SK-N-SH treated with all-trans-retinoic acid at 6 μM for 48 hours (cell line): ENCODE measurements around the gene SLC4A5.

Source experiments
- ARNTL ChIP-seq: fragments of 450-650 bp; formaldehyde crosslinking; IDR thresholded peaks from 2 replicates; pipeline ENCODE4 v1.5.0; 2020; ENCODE audit warnings: low read depth, mild to moderate bottlenecking, moderate library complexity, borderline replicate concordance
- BACH2 ChIP-seq: fragments of 250-450 bp; sonication (Bioruptor Pico); IDR thresholded peaks from 2 replicates; pipeline ENCODE4 v1.9.0; 2021; ENCODE audit warnings: mild to moderate bottlenecking, borderline replicate concordance
- CREB5 ChIP-seq: fragments of 250-450 bp; sonication (Bioruptor Pico); IDR thresholded peaks from 2 replicates; pipeline ENCODE4 v1.5.1; 2020; ENCODE audit warnings: low read depth, mild to moderate bottlenecking, moderate library complexity
- CSDC2 ChIP-seq: fragments of 250-450 bp; sonication (Bioruptor Pico); IDR thresholded peaks from 2 replicates; pipeline ENCODE4 v1.5.0; 2020; ENCODE audit warnings: mild to moderate bottlenecking, moderate library complexity
- ESRRG ChIP-seq: fragments of 250-450 bp; sonication (Bioruptor Pico); IDR thresholded peaks from 2 replicates; pipeline ENCODE4 v1.6.1; 2021; ENCODE audit warnings: mild to moderate bottlenecking
- ISL1 ChIP-seq: fragments of 250-450 bp; sonication (Bioruptor Pico); IDR thresholded peaks from 2 replicates; pipeline ENCODE4 v2.1.2; 2022; ENCODE audit warnings: mild to moderate bottlenecking, moderate library complexity
- PATZ1 ChIP-seq: fragments of 250-450 bp; sonication (Bioruptor Pico); IDR thresholded peaks from 2 replicates; pipeline ENCODE4 v1.8.0; 2020; ENCODE audit warnings: mild to moderate bottlenecking, moderate library complexity, borderline replicate concordance
- RARB ChIP-seq: fragments of 250-450 bp; sonication (Bioruptor Pico); IDR thresholded peaks from 2 replicates; pipeline ENCODE4 v1.8.0; 2021; ENCODE audit warnings: mild to moderate bottlenecking, moderate library complexity
- TOX ChIP-seq: fragments of 250-450 bp; sonication (Bioruptor Pico); IDR thresholded peaks from 2 replicates; pipeline ENCODE4 v1.8.0; 2021; ENCODE audit warnings: mild to moderate bottlenecking, moderate library complexity, borderline replicate concordance
- ZC3H10 ChIP-seq: fragments of 250-450 bp; sonication (Bioruptor Pico); IDR thresholded peaks from 2 replicates; pipeline ENCODE4 v1.5.1; 2021; ENCODE audit warnings: mild to moderate bottlenecking, moderate library complexity
- ZFP3 ChIP-seq: fragments of 250-450 bp; sonication (Bioruptor Pico); IDR thresholded peaks from 2 replicates; pipeline ENCODE4 v1.5.0; 2020; ENCODE audit warnings: mild to moderate bottlenecking, moderate library complexity
- ZFP30 ChIP-seq: fragments of 450-650 bp; formaldehyde crosslinking; IDR thresholded peaks from 2 replicates; pipeline ENCODE4 v1.5.0; 2022; ENCODE audit warnings: mild to moderate bottlenecking, moderate library complexity
- ZNF565 ChIP-seq: fragments of 450-650 bp; formaldehyde crosslinking; conservative IDR thresholded peaks from 2 replicates; pipeline ENCODE4 v1.5.0; 2020; ENCODE audit warnings: low read depth, mild to moderate bottlenecking, moderate library complexity
- ZNF8 ChIP-seq: fragments of 450-650 bp; formaldehyde crosslinking; IDR thresholded peaks from 2 replicates; pipeline ENCODE4 v1.5.0; 2020; ENCODE audit warnings: mild to moderate bottlenecking, moderate library complexity

- TF ChIP-seq PATZ1 (no peak), RARB (CRISPR knock-in tag) (no peak), CSDC2 (CRISPR knock-in tag) (no peak), ESRRG (no peak), ZNF8 (no peak), CREB5 (CRISPR knock-in tag) (no peak), ZC3H10 (CRISPR knock-in tag) (no peak), ZFP3 (CRISPR knock-in tag) (no peak), TOX (CRISPR knock-in tag) (no peak), BACH2 (no peak), ZFP30 (CRISPR knock-in tag) (no peak), ISL1 (CRISPR knock-in tag) (no peak), ARNTL (CRISPR knock-in tag) (no peak), ZNF565 (no peak)
These were observed 36.9 kb upstream of the SLC4A5 start, which contains the start of gene DCTN1 for GRCh38 chr2:74379851-74380789.
